ENCODE measurements around the gene STOML2.

STOML2 gene

DNA sequence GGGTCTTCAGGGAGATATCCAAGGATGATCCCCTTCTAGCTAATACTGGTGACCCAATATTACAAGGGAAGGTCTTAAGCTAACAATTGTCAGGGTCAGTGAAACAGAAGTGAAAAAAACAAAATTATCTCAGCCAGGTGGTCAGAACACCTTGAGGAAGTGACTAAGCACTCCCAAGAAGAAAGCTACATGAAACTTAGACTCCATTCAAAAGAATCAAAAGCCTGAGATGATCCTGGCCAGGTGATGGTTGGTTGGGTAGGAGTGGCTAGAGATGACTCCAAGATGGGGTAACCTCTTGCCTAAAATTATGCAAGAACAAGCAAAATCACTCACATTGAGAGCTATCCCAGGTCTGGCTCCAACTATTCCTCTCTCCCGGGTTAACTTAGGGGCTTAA, 35.9 kb downstream of the STOML2 start:
- H3K4me3 ChIP-seq (replicated peaks in 1 of 2; ENCODE audit: low read depth in 2 of 2, low read length in 2 of 2), result no peak overlapping the region
- no peak for DNase-seq (ENCODE audit: low read depth in 2 of 2)
- no peak for TF ChIP-seq CTCF (IDR thresholded peaks at IDR 0.05; ENCODE audit: low read depth, low read length)

DNA sequence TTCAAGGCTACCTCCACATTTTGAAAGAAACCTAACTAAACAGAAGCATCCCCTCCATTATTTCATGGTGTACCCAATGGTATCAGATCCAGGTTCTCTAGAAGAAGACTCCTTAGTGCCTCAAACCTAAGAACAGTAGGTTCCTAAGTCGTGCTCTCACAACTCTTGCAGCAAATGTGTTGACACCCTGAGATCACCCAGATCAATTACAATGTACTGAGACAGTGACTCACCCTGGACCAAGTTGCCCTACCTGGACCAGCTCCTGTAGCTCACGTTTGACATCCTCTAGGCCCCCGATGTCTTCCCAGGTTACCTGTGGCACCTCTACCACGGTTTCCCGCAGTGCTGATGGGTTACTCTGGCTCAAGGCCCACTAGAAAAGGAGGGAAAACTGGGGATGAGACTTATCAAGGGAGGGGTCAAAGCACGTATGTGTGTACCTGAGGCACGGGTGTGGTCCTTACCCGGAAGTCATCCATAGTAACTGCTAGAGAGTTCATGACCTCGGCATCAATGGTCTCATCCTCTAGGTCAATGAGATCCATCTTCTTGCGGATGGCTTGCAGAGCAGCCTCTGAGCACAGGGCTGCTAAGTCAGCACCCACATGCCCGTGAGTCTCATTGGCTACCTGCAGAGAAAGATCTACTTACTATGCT, 42.3 kb downstream of the STOML2 start:
- TF ChIP-seq CTCF (IDR thresholded peaks at IDR 0.05; ENCODE audit: low read depth, low read length), result no peak
- DNase-seq (ENCODE audit: low read depth in 2 of 2), result no peak
- H3K4me3 ChIP-seq (replicated peaks in 1 of 2; ENCODE audit: low read depth in 2 of 2, low read length in 2 of 2), result no peak overlapping the region

GRCh38 chr9:35059438-35059837, 43.5 kb downstream of the STOML2 start:
- TF ChIP-seq CTCF (IDR thresholded peaks at IDR 0.05; ENCODE audit: low read depth, low read length), result no peak
- H3K4me3 ChIP-seq (replicated peaks in 1 of 2; ENCODE audit: low read depth in 2 of 2, low read length in 2 of 2), result no peak overlapping the region
- DNase-seq (ENCODE audit: low read depth in 2 of 2), result no peak

DNA sequence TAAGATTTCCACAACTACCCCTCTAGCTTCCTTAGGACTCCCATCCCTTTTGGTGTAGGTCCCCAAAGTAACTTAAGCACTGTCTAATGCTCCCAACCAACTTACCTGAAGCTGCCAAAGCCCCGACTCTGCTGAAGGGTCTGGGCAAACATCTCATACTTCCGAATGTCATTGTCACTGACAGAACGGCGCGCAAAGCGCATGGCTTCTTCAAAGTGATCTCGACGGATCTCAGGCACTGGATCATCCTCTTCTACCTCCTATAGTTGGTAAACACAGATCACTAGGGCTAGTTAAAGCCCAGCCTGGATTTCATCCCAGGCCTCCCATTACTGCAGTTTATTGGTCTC, 45.7 kb downstream of the STOML2 start:
- no peak overlapping the region for H3K4me3 ChIP-seq (replicated peaks in 1 of 2; ENCODE audit: low read depth in 2 of 2, low read length in 2 of 2)
- no peak for TF ChIP-seq CTCF (IDR thresholded peaks at IDR 0.05; ENCODE audit: low read depth, low read length)
- no peak for DNase-seq (ENCODE audit: low read depth in 2 of 2)

GRCh38 chr9:35056571-35057270, 46.2 kb downstream of the STOML2 start:
- no peak for DNase-seq (ENCODE audit: low read depth in 2 of 2)
- no peak overlapping the region for H3K4me3 ChIP-seq (replicated peaks in 1 of 2; ENCODE audit: low read depth in 2 of 2, low read length in 2 of 2)
- TF ChIP-seq CTCF (IDR thresholded peaks at IDR 0.05; ENCODE audit: low read depth, low read length), result no peak

- H3K4me3 ChIP-seq (replicated peaks in 1 of 2; ENCODE audit: low read depth in 2 of 2, low read length in 2 of 2), result no peak overlapping the region
- DNase-seq (ENCODE audit: low read depth in 2 of 2), result no peak
Observed at GRCh38 chr9:35054871-35055644, 47.9 kb downstream of the STOML2 start.

More at GRCh38 chr9:35054871-35055644, 47.9 kb downstream of the STOML2 start:
- no peak for TF ChIP-seq CTCF (IDR thresholded peaks at IDR 0.05; ENCODE audit: low read depth, low read length)
